GM10266 (cell line): ENCODE results near the gene PNPLA8.

Experiments used
- DNase-seq: peaks from one replicate; pipeline ENCODE4 v3.0.0; 2012; ENCODE audit errors: extremely low spot score
- TF ChIP-seq, protein P1 (sequence below): IDR thresholded peaks from 2 replicates; pipeline ENCODE4 v1.5.1; 2012; ENCODE audit warnings: mild to moderate bottlenecking, low read depth; ENCODE audit not compliant: control insufficient read depth, insufficient read depth; ENCODE audit errors: missing control alignments

PNPLA8 gene, protein sequence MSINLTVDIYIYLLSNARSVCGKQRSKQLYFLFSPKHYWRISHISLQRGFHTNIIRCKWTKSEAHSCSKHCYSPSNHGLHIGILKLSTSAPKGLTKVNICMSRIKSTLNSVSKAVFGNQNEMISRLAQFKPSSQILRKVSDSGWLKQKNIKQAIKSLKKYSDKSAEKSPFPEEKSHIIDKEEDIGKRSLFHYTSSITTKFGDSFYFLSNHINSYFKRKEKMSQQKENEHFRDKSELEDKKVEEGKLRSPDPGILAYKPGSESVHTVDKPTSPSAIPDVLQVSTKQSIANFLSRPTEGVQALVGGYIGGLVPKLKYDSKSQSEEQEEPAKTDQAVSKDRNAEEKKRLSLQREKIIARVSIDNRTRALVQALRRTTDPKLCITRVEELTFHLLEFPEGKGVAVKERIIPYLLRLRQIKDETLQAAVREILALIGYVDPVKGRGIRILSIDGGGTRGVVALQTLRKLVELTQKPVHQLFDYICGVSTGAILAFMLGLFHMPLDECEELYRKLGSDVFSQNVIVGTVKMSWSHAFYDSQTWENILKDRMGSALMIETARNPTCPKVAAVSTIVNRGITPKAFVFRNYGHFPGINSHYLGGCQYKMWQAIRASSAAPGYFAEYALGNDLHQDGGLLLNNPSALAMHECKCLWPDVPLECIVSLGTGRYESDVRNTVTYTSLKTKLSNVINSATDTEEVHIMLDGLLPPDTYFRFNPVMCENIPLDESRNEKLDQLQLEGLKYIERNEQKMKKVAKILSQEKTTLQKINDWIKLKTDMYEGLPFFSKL

DNA sequence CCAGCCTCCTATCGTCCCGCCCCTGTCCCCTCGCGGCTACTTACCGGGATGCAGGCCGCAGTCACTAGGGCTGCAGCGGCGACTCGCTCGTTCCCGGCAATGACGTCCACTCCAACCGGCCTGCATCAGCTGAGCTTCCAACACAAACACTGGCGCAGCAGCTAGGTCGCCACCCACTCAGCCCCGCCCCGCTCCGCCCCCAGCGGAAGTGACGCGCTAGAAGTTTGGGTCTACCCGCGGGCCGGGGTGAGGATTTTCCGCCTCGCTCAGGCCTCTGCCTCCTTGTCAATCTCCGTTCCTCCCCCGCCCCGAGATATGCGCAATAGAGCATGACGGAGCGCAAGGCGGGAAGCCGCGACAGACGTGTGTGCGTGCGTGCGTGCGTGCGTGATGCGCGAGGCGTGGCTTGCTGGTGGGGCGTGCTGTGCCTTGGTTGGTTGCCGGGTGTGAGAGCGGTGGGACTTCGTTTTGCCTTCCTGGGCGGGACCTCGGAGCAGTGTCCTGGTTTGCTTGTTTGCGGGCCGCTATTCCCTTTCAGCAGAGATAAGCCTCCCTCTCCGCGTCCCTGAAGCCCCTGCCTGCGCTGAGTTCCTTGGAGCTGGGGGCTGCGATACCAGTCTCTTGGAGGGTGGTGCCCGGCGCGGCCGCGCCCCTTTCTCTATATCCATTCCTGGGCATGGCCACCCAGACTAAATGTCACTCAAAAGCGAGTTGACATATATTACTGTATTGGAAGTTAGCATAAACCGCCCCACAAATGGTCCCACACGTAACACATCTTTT lies at the start of gene PNPLA8:
PNPLA8 (minus strand) TSS at position 151 of the 783 bp plus-strand sequence. CDS start 10,644 bp downstream, outside the sequence.
- TF ChIP-seq, protein P1, sequence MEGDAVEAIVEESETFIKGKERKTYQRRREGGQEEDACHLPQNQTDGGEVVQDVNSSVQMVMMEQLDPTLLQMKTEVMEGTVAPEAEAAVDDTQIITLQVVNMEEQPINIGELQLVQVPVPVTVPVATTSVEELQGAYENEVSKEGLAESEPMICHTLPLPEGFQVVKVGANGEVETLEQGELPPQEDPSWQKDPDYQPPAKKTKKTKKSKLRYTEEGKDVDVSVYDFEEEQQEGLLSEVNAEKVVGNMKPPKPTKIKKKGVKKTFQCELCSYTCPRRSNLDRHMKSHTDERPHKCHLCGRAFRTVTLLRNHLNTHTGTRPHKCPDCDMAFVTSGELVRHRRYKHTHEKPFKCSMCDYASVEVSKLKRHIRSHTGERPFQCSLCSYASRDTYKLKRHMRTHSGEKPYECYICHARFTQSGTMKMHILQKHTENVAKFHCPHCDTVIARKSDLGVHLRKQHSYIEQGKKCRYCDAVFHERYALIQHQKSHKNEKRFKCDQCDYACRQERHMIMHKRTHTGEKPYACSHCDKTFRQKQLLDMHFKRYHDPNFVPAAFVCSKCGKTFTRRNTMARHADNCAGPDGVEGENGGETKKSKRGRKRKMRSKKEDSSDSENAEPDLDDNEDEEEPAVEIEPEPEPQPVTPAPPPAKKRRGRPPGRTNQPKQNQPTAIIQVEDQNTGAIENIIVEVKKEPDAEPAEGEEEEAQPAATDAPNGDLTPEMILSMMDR, result no peak
- DNase-seq, result peak; percentile 90

DNA sequence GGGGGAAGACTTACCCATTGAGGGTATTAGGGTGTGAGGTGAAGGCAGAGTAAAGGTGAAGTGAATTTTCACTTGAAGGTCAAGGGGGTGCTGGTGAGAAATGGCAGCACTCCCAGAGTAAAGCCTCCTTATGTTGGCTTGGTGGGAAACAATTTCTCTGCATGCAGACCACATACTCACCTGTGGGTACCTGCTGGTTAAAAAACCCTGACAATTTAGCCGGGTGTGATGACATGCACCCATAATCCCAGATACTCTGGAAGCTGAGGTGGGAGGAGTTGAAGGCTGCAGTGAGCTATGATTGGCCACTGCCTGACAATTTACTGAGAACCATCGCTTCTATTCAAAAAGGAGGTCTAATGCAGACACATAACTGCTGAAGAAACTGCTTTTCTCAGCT lies 49.2 kb upstream of the PNPLA8 start:
- TF ChIP-seq, protein P1, result no peak
- no peak for DNase-seq

DNA sequence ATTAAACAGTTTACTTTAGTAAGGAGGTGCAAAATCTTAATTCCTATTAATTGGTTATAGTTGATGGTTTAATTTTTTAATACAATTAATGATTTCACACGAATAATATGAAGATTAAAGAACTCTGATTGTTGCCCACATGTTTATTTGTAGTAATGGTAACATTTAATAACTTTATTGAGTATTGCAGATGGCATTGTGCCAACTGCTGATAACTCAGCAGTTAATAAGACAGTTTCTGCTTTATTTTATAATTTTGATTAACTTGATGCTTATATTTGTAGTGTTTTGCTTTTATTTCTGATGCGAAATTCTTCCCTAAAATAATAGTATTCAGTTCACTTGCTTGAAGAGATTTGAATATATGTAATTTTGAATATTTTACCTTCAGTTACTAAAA lies 46.5 kb upstream of the PNPLA8 start:
- TF ChIP-seq, protein P1, result no peak
- no peak for DNase-seq

DNA sequence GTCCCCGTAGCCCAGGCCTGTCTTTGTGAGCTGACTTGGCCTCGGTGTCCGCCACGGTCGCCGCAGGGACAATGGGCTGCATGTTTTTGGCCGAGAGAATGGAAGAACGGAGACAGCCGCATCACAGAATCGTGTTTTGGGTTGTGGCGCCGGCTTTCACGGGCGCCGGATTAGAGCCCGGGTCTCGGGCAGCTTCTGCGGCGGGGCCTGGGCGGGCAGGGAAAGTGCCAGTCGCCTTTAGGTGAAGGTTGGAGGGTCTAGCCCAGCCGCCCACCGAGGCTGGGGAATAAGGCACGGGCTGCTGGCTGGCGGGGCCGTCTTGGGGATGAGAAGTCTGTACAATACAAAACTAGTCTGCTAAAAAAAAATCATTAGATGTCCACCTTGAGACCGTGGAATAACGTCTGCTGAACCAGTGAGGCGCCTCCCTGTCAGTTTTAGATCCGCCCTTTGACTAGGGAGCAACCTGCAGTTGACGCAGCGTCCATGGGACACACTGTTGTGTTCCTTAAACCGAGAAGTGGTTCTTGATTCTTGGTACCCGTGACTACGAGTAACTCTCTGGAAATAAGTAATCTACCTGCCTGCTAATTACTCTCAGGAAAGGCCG lies 44.3 kb upstream of the PNPLA8 start:
- DNase-seq, result peak; percentile 32
- TF ChIP-seq, protein P1, result no peak

DNA sequence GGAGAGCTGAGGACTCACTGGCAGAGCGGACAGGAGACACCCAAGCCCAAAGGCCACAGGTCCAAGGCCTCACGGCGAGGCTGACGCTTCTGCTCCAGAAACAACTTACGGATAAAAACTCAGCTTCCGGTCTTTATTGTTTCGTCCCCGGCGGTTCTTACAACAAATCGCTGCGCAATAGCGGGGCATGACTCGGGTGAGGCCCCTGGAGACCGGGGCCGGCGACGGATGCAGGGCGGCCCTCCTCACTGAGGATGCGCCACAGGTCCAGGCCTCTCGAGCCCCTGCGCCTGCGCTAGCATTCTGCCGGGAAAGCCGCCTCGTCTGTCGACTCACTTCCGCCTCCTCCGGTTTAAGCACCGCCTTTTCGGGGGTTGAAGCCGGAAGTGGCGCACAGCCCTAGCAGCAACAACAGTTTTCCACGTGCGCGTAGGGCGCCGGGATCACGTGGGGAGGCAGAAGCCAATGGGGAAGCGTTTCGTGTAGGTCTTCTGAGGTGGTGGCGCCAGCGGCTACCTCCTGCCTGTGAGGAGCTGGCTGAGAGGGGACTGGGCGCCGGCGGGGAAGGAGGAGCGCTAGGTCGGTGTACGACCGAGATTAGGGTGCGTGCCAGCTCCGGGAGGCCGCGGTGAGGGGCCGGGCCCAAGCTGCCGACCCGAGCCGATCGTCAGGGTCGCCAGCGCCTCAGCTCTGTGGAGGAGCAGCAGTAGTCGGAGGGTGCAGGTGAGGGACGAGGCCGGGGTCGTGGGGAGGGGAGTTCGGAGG lies 43.6 kb upstream of the PNPLA8 start, which contains the start of the genes DNAJB9 and THAP5:
DNAJB9 (plus strand) TSS at position 494 of the 765 bp plus-strand sequence. CDS start 1,853 bp downstream, outside the sequence.
THAP5 (minus strand) TSS at position 326 of the 765 bp plus-strand sequence; CDS start at position 189, 137 bp downstream.
- TF ChIP-seq, protein P1, result no peak
- DNase-seq, result peak; percentile 91
